OCI-LY3 (cell line): ENCODE results near the gene INPP5J.
A peak's percentile ranks its signal among the peaks of the same experiment; 100 is the strongest.

ENCODE experiments used
- EZH2phosphoT487 ChIP-seq: fragments of 200-600 bp; shearing (Covaris generic); IDR thresholded peaks from 2 replicates; pipeline ENCODE4 v1.6.1; 2018; ENCODE audit warnings: antibody characterized with exemption, mixed run types, low read depth
- TF ChIP-seq, protein P1 (sequence below): fragments of 200-600, 300-600 bp; sonication (generic); IDR thresholded peaks from 2 replicates; pipeline ENCODE4 v1.5.1; 2014; ENCODE audit warnings: antibody characterized with exemption, low read length, low read depth

DNA sequence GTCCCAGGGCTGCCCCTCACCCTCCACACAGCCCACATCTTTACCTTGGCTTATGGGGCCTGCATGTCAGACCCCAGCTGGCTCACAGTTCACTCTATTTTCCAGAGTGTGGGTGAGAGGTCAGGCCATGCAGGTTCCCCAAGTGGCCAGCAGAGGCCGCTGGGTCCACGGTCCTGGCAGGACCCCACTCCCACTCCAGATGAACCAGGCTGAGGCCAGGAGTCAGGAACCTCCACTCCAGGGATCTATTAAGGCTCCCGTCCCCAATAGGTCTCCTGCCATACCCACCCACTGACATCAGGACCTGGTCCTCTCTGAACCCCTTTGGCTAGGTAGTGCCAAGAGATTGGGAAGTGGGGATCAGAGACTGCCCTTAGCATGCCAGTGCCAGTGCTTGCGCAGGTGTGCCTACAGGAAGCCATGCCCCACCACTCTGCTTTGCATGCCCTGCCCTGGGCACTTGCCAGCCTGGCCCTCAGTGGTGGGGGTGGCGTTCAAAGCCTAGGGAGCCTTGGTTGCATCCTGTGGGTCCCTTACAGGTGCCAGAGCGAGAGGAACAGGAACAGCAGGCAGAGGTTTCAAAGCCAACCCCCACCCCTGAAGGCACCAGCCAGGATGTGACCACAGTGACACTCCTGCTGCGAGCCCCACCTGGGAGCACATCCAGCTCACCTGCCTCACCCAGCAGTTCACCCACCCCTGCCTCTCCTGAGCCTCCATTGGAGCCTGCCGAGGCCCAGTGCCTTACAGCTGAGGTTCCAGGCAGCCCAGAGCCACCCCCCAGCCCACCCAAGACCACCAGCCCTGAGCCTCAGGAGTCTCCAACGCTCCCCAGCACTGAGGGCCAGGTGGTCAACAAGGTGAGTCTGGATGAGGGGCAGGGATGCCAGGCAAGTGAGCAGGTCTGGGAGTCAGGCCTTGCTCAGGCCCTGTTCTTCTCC lies 33.3 kb upstream of the INPP5J start:
- TF ChIP-seq, protein P1, sequence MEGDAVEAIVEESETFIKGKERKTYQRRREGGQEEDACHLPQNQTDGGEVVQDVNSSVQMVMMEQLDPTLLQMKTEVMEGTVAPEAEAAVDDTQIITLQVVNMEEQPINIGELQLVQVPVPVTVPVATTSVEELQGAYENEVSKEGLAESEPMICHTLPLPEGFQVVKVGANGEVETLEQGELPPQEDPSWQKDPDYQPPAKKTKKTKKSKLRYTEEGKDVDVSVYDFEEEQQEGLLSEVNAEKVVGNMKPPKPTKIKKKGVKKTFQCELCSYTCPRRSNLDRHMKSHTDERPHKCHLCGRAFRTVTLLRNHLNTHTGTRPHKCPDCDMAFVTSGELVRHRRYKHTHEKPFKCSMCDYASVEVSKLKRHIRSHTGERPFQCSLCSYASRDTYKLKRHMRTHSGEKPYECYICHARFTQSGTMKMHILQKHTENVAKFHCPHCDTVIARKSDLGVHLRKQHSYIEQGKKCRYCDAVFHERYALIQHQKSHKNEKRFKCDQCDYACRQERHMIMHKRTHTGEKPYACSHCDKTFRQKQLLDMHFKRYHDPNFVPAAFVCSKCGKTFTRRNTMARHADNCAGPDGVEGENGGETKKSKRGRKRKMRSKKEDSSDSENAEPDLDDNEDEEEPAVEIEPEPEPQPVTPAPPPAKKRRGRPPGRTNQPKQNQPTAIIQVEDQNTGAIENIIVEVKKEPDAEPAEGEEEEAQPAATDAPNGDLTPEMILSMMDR: peak; percentile 97
- TF ChIP-seq EZH2phosphoT487: no peak
